Transverse colon (tissue), 3 donors: Measurements from ENCODE around the gene CDH13.

Experiments used
- EP300 ChIP-seq: sonication (generic); formaldehyde crosslinking; IDR thresholded peaks from one replicate; pipeline ENCODE4 v1.6.1; 2017; ENCODE audit warnings: antibody characterized with exemption, low read depth
- TF ChIP-seq, protein P1 (sequence below), 5 experiments: fragments of 200-600 bp in 3 of 5; fragments of 450-650 bp in 2 of 5; sonication (generic) in 3 of 5; IDR thresholded peaks; 1 replicate in 2 of 5; 2 replicates in 3 of 5; pipeline ENCODE4 v1.5.1; 2016 to 2017; ENCODE audit warnings: antibody characterized with exemption in 5 of 5, inconsistent platforms in 3 of 5, mild to moderate bottlenecking in 2 of 5, moderate library complexity in 1 of 5

DNA sequence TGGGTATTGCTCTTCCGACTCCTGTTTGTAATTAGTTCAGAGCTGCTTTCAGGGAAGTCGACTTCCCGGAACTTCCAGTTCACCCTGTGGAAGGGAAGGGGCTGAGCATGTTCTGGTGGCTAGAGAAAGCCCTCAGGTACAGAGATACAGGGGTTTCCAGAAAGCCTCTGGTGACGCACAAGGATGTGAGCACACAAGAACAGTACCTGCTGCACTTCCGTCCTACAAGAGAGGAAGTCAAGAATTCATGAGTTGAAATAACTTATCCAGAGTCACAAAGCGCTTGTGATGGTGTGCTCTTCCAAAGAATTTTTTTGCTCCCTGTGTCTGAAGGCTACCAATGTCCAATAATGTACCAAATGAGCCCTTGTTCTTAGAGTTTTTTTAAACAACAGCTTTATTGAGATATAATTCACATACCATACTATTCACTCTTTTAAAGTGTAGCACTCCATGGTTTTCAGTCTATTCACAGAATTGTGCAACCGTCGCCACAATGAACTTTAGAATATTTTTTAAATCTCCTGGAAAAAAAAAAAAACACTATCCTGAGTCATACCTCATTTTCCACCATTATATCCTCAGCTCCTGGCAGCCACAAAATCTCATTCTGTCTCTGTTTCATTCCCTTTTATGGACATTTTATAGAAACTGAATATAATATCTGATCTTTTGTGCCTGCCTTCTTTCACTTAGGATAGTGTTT is 327.6 kb downstream of the CDH13 start:
- TF ChIP-seq EP300: no peak
- TF ChIP-seq, protein P1, sequence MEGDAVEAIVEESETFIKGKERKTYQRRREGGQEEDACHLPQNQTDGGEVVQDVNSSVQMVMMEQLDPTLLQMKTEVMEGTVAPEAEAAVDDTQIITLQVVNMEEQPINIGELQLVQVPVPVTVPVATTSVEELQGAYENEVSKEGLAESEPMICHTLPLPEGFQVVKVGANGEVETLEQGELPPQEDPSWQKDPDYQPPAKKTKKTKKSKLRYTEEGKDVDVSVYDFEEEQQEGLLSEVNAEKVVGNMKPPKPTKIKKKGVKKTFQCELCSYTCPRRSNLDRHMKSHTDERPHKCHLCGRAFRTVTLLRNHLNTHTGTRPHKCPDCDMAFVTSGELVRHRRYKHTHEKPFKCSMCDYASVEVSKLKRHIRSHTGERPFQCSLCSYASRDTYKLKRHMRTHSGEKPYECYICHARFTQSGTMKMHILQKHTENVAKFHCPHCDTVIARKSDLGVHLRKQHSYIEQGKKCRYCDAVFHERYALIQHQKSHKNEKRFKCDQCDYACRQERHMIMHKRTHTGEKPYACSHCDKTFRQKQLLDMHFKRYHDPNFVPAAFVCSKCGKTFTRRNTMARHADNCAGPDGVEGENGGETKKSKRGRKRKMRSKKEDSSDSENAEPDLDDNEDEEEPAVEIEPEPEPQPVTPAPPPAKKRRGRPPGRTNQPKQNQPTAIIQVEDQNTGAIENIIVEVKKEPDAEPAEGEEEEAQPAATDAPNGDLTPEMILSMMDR (IDR thresholded peaks at IDR 0.05): no peak
